IPS-NIHi11 (cell line): ENCODE data around the gene ANKRD13B.

Experiments
- DNase-seq: peaks from one replicate; pipeline ENCODE4 v3.0.0; 2012; ENCODE audit warnings: mixed read lengths, low spot score

ANKRD13B gene

GRCh38 chr17:29594519-29595090 lies 1.7 kb downstream of the ANKRD13B start:
- no peak for DNase-seq

GRCh38 chr17:29595107-29595942 lies 2.4 kb downstream of the ANKRD13B start:
- no peak for DNase-seq

GRCh38 chr17:29595943-29596774 lies 3.2 kb downstream of the ANKRD13B start:
- no peak for DNase-seq

- DNase-seq = no peak
These were observed 3.9 kb downstream of the ANKRD13B start for GRCh38 chr17:29596811-29597210.

- no peak for DNase-seq
These were observed 4.6 kb downstream of the ANKRD13B start for GRCh38 chr17:29597361-29598172.

GRCh38 chr17:29603109-29603674 lies 10.3 kb downstream of the ANKRD13B start:
- DNase-seq = no peak

GRCh38 chr17:29607557-29608195 lies 14.7 kb downstream of the ANKRD13B start:
- DNase-seq = no peak

- DNase-seq = no peak
These were observed 16.1 kb downstream of the ANKRD13B start for GRCh38 chr17:29608986-29609385.

- DNase-seq = no peak
These were observed 17.5 kb downstream of the ANKRD13B start for GRCh38 chr17:29610395-29610794.

- no peak for DNase-seq
These were observed 18.6 kb downstream of the ANKRD13B start for GRCh38 chr17:29611351-29612093.

- DNase-seq = no peak
These were observed 19.1 kb downstream of the ANKRD13B start for GRCh38 chr17:29612094-29612403.

- no peak for DNase-seq
These were observed 19.7 kb downstream of the ANKRD13B start for GRCh38 chr17:29612404-29613280.

- DNase-seq = peak; percentile 87
These were observed 20.5 kb downstream of the ANKRD13B start for GRCh38 chr17:29613352-29613837.

GRCh38 chr17:29613856-29614255 lies 20.9 kb downstream of the ANKRD13B start:
- no peak for DNase-seq

- no peak for DNase-seq
These were observed 21.6 kb downstream of the ANKRD13B start for GRCh38 chr17:29614349-29615047.

GRCh38 chr17:29615048-29615385 lies 22.1 kb downstream of the ANKRD13B start:
- DNase-seq = no peak

GRCh38 chr17:29615492-29616299 lies 22.8 kb downstream of the ANKRD13B start:
- peak; percentile 87 for DNase-seq
